Caco-2 (cell line): ENCODE data around the gene IKZF1. TPM values are rescaled to one million over a fixed set of nuclear protein-coding genes. Genes with fewer than 3 reads are reported as not detected.

Experiments
- BruUV-seq: library from RNA; stranded (reverse); fragments of 400-500 nt; replicated peaks from 2 replicates; lab custom pipeline; 2021; lab: Mats Ljungman, UMichigan
- CTCF ChIA-PET: fragments of 300-600 bp; sonication (Branson Sonifier 250); formaldehyde crosslinking; loops from one replicate; lab custom pipeline; 2022; ENCODE audit warnings: antibody characterized with exemption; lab: Charles Lee
- POLR2A ChIA-PET: fragments of 300-600 bp; sonication (Branson Sonifier 250); formaldehyde crosslinking; loops from one replicate; lab custom pipeline; 2022; ENCODE audit warnings: antibody characterized with exemption; lab: Charles Lee
- DNase-seq, 2 experiments: peaks; one replicate each; pipeline versions ENCODE4 v3.0.0 to v3.0.0-alpha.2; 2020 to 2022
- H3K27me3 ChIP-seq: replicated peaks from 2 replicates; pipeline ENCODE4 v1.6.0; 2011; ENCODE audit warnings: low read length; ENCODE audit not compliant: control insufficient read depth, insufficient read depth
- H3K36me3 ChIP-seq: 2 replicates; pipeline ENCODE4 v1.5.1; 2011; ENCODE audit warnings: low read length; ENCODE audit not compliant: control insufficient read depth, insufficient read depth
- H3K4me1 ChIP-seq: fragments of 250-450 bp; sonication (Bioruptor Pico); 2 replicates; pipeline ENCODE4 v1.5.1; 2020; ENCODE audit warnings: mild to moderate bottlenecking
- H3K4me3 ChIP-seq: 2 replicates; pipeline ENCODE4 v1.5.1; 2011; ENCODE audit warnings: low read depth, mild to moderate bottlenecking, control low read depth, low read length
- H3K9me3 ChIP-seq: fragments of 250-450 bp; sonication (Bioruptor Pico); 2 replicates; pipeline ENCODE4 v1.5.1; 2020; ENCODE audit warnings: mild to moderate bottlenecking, moderate library complexity
- H3K27ac Mint-ChIP-seq: one replicate; pipeline ENCODE4 v1.8.0; 2022; ENCODE audit warnings: mixed read lengths; ENCODE audit not compliant: unreplicated experiment
- H3K27me3 Mint-ChIP-seq: one replicate; pipeline ENCODE4 v1.8.0; 2022; ENCODE audit warnings: mixed read lengths; ENCODE audit not compliant: insufficient read depth, unreplicated experiment
- H3K36me3 Mint-ChIP-seq: one replicate; pipeline ENCODE4 v1.8.0; 2022; ENCODE audit warnings: mild to moderate bottlenecking, mixed read lengths; ENCODE audit not compliant: insufficient read depth, unreplicated experiment
- H3K4me1 Mint-ChIP-seq: one replicate; pipeline ENCODE4 v1.8.0; 2022; ENCODE audit warnings: low read depth, mixed read lengths; ENCODE audit not compliant: unreplicated experiment
- H3K4me3 Mint-ChIP-seq: one replicate; pipeline ENCODE4 v1.8.0; 2022; ENCODE audit warnings: mild to moderate bottlenecking, moderate library complexity, mixed read lengths; ENCODE audit not compliant: unreplicated experiment
- H3K9me3 Mint-ChIP-seq: one replicate; pipeline ENCODE4 v1.8.0; 2022; ENCODE audit warnings: mixed read lengths; ENCODE audit not compliant: unreplicated experiment
- CTCF ChIP-seq, 2 experiments: fragments of 200-600 bp in 1 of 2; IDR thresholded peaks; 1 replicate in 1 of 2; 2 replicates in 1 of 2; pipeline versions ENCODE4 v1.5.1 to v1.8.0; 2011 to 2022; ENCODE audit warnings: antibody characterized with exemption in 1 of 2, control low read depth in 1 of 2, inconsistent platforms in 1 of 2, low read depth in 1 of 2, low read length in 1 of 2, mild to moderate bottlenecking in 1 of 2, moderate library complexity in 1 of 2; ENCODE audit not compliant: insufficient read depth in 1 of 2, severe bottlenecking in 1 of 2, unreplicated experiment in 1 of 2
- intact Hi-C: fragments of 100-400 bp; cut with micrococcal nuclease; formaldehyde crosslinking; loops from one replicate; pipeline ENCODE4 v1.10.0; 2022; ENCODE audit not compliant: unreplicated experiment
- total RNA-seq: library from RNA; stranded (reverse); gene quantifications from 2 replicates; pipeline ENCODE4 v1.2.3, GENCODE V29; 2022

The IKZF1 gene
- total RNA-seq, 1 experiment from 2014 or later, result not detected

GRCh38 chr7:50268990-50269389 lies 35.5 kb upstream of the IKZF1 start:
- Histone ChIP-seq H3K27me3 (no peaks in the 10 kb centered on the region), H3K4me1 (no peaks in the 10 kb centered on the region), H3K9me3 (no peaks in the 10 kb centered on the region), H3K4me3 (no peak overlapping the region), H3K36me3 (no peaks in the 10 kb centered on the region)
- H3K27ac Mint-ChIP-seq, result no peak overlapping the region
- intact Hi-C loops, result no loop called here
- BruUV-seq, result no TSS peak
- DNase-seq, result no peak
- ChIA-PET CTCF (no interaction called here), POLR2A (no interaction called here)
- no peaks in the 10 kb centered on the region for H3K36me3 Mint-ChIP-seq
- TF ChIP-seq CTCF (IDR thresholded peaks at IDR 0.05; ENCODE audit: insufficient read depth in 1 of 2, low read depth in 1 of 2, low read length in 1 of 2, severe bottlenecking in 1 of 2, unreplicated experiment in 1 of 2), result no peak
- H3K9me3 Mint-ChIP-seq, result no peaks in the 10 kb centered on the region
- peaks cover 20% of the 10 kb centered on the region for H3K27me3 Mint-ChIP-seq
- no peaks in the 10 kb centered on the region for H3K4me1 Mint-ChIP-seq
- no peak overlapping the region for H3K4me3 Mint-ChIP-seq

GRCh38 chr7:50270531-50271018 lies 33.9 kb upstream of the IKZF1 start:
- Histone ChIP-seq H3K9me3 (no peaks in the 10 kb centered on the region), H3K27me3 (no peaks in the 10 kb centered on the region), H3K4me1 (no peaks in the 10 kb centered on the region), H3K4me3 (no peak overlapping the region), H3K36me3 (no peaks in the 10 kb centered on the region)
- Mint-ChIP-seq H3K9me3 (no peaks in the 10 kb centered on the region), H3K27me3 (peaks cover 14% of the 10 kb centered on the region), H3K4me1 (no peaks in the 10 kb centered on the region), H3K27ac (no peak overlapping the region), H3K4me3 (no peak overlapping the region), H3K36me3 (no peaks in the 10 kb centered on the region)
- ChIA-PET CTCF (no interaction called here), POLR2A (no interaction called here)
- intact Hi-C loops, result no loop called here
- no peak for DNase-seq
- no peak for TF ChIP-seq CTCF (IDR thresholded peaks at IDR 0.05; ENCODE audit: insufficient read depth in 1 of 2, low read depth in 1 of 2, low read length in 1 of 2, severe bottlenecking in 1 of 2, unreplicated experiment in 1 of 2)
- BruUV-seq, result no TSS peak

- Histone ChIP-seq H3K9me3 (no peaks in the 10 kb centered on the region), H3K4me1 (no peaks in the 10 kb centered on the region), H3K36me3 (no peaks in the 10 kb centered on the region), H3K27me3 (no peaks in the 10 kb centered on the region), H3K4me3 (no peak overlapping the region)
- H3K4me1 Mint-ChIP-seq, result no peaks in the 10 kb centered on the region
- peaks cover 19% of the 10 kb centered on the region for H3K27me3 Mint-ChIP-seq
- ChIA-PET POLR2A (no interaction called here), CTCF (no interaction called here)
- TF ChIP-seq CTCF (IDR thresholded peaks at IDR 0.05; ENCODE audit: insufficient read depth in 1 of 2, low read depth in 1 of 2, low read length in 1 of 2, severe bottlenecking in 1 of 2, unreplicated experiment in 1 of 2), result no peak
- H3K4me3 Mint-ChIP-seq, result no peak overlapping the region
- BruUV-seq, result no TSS peak
- DNase-seq, result no peak
- intact Hi-C loops, result no loop called here
- no peaks in the 10 kb centered on the region for H3K9me3 Mint-ChIP-seq
- H3K36me3 Mint-ChIP-seq, result no peaks in the 10 kb centered on the region
- no peak overlapping the region for H3K27ac Mint-ChIP-seq
Measured at GRCh38 chr7:50272808-50273207, 31.7 kb upstream of the IKZF1 start.
